SH-SY5Y (cell line): ENCODE measurements around the gene OR2AG1.

Experiments
- GATA2 ChIP-seq: IDR thresholded peaks from 2 replicates; pipeline ENCODE4 v1.6.1; 2011; ENCODE audit warnings: mild to moderate bottlenecking, low read depth, low read length
- GATA3 ChIP-seq: IDR thresholded peaks from 2 replicates; pipeline ENCODE4 v1.6.1; 2011; ENCODE audit warnings: low read depth, mild to moderate bottlenecking, low read length, moderate library complexity

DNA sequence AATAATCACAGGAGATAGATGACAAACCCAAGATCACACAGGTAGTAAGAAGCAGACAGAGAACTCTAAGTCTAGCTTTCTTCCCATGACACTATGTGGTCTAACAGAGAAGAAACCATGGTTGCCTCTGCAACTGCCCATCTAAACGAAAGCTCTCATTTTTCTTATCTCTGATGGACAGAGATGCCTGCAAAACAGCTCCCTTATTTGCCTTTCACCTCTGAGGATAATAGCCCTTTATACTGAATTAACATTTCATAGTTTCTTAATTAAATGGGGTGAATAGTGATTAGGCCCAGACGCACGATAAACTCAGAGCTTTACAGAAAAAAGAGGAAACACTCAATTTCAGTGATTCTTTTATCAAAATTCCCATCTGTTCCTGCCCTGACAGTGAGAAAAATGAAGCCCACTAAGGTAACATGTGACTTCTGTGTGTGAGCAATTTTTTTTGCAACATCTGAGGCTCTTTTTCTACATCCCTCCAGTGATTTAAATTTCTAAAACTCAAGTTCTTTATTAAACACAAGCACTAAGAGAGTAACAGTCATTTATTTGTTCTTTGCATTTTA, 35.6 kb upstream of the OR2AG1 start:
- TF ChIP-seq GATA3: no peak
- no peak for TF ChIP-seq GATA2
